Embryonic facial prominence (tissue), 1 donor: ENCODE measurements around the gene COA6.

Experiments
- DNase-seq: peaks from one replicate; pipeline ENCODE4 v3.0.0-alpha.2; 2016; ENCODE audit errors: extremely low spot score

Gene COA6

DNA sequence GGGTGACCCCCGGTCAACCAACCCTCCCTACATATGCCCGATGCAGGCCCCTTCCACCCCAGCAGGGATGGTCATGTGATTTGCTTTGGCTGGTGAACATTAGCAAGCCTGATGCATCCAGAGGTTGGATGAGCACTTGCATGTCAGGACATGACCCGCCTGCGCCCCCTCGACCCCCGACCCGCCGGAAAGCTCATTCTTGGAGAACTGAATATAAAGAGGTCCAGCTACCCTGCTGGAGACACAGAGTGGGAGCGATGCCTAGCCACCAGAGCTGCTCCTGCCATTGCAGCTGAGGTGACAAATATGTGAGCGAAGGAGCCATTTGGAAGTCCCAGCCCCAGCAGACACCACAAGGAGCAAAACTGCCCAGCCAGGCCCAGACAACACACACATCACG is 39.6 kb downstream of the COA6 start:
- DNase-seq, result no peak

DNA sequence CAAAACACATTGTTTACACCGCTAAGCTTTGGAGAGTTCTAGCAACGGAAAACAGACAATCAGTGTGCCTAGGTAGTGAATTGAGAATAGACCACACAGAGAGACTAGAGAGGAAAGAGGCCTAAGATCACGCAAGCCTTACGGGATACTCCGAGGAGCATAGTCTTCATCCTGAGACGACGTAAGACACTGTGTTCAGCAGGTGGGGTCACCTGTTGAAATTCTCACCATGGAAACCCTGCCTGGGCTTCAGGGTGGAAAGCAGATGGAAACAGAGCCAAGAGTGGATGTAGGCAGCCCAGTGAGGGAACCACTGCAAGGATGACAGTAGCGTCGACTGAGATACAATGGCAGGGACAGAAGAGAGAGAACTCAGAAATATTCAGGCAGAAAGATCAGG is 40.2 kb downstream of the COA6 start:
- DNase-seq, result no peak

DNA sequence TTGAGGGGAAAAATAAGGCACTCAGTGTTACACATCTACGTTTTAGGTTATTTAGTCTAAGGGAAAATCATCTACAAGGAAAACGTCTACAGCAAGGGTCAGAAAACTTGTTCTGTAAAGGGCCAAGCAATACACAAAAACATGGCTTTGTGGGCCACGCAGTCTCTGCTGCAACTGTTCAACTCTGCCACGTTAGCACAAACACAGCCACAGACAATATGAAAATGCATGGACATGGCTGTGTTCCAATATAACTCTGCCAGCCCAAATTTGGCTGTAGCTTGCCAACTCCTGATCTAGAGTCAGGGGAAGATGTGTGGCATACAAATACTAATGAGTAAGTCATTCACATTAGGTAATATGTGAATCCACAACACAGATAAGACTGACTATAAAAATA is 40.7 kb downstream of the COA6 start:
- no peak for DNase-seq

GRCh38 chr1:234427950-234428646 is 54.8 kb downstream of the COA6 start:
- DNase-seq, result no peak

- DNase-seq, result no peak
Observed at GRCh38 chr1:234429434-234429806, 56.2 kb downstream of the COA6 start.

- no peak for DNase-seq
Observed at GRCh38 chr1:234430691-234431090, 57.4 kb downstream of the COA6 start.

GRCh38 chr1:234431255-234431654 is 58.0 kb downstream of the COA6 start:
- DNase-seq, result no peak

- no peak for DNase-seq
Observed at GRCh38 chr1:234433563-234434285, 60.5 kb downstream of the COA6 start.
